Glomerular endothelial cell (primary cell): Measurements from ENCODE around the gene SYCP2L. TPM values are rescaled to one million over a fixed set of nuclear protein-coding genes. Genes with fewer than 3 reads are reported as not detected.
"Not testable (repeated sequence)": the region's sequence is repeated elsewhere in the genome, so short reads cannot be mapped to it uniquely, and the experiment has no call there.

Experiments
- DNase-seq: peaks from one replicate; pipeline ENCODE4 v3.0.0-alpha.2; 2011; ENCODE audit warnings: low read depth, low spot score; ENCODE audit errors: extremely low read depth
- total RNA-seq: library from RNA; depleted of rRNA; stranded (reverse); fragments of >200 nt; gene quantifications from 2 replicates; pipeline ENCODE4 v1.2.3, GENCODE V29; 2015

Gene SYCP2L
- total RNA-seq, 1 donor from 2014 or later: 0.88 TPM

DNA sequence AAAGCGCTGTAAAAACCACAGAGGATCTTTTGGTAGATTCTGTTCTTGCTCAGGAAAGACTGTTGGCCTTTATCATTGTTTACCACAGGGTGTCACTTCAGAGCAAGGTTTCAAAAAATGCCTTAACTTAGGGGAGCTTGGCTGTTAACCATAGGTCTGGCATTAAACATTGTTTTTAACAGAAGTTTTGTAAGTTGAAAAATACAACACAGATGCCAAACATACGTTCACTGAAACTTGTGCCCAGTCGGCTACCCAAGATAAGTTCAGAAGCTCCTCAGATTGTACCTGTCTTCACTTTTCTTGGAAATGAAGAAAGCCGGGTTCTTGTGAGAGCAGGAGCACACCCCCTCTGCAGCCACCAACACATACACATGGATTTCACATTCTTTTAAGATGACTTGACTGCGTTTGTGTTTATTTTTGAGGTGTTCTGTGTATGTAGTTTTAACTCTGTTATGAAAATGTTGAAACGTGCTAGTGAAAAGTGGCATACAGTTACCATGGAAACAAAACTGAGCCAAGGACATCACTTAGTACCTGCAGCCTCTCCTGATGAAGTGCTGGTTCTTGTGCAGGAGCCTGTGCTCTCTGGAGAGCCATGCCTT, 64.9 kb downstream of the SYCP2L start:
- DNase-seq: peak; percentile 34

DNA sequence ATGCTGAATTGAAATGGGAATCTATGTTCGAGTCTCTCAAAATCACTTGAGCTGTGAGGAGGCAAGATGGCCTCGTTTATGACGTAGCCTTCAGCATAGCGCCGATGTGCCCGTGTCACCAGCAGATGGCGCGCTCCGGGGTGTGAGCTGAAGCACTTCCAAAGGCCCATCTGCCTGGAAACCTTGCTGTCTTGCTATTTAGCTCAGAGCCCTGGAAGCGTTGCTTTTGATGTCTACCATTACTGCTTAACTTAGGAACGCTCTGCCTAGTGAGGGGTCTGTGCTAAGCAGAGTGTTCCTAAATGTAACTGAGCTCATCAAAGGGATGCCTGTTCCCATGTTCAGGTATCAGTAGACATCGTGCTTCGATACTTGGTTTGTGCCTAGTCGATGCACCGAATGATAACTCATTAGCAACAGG, 67.7 kb downstream of the SYCP2L start:
- DNase-seq: peak; percentile 27

DNA sequence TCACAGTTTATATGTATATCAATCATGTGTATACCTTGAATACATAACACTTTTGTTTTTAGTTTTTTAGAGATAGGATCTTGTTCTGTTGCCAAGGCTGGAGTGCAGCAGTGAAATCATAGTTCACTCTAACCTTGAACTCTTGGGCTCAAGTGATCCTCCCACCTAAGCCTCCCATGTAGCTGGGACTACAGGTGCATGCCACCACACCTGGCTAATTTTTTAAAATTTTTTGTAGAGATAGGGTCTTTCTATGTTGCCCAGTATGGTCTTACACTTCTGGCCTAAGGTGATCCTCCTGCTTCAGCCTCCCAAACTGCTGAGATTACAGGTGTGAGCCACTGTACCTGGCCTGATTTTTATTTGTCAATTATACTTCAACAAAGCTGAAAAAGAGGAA, 69.9 kb downstream of the SYCP2L start:
- no peak for DNase-seq

DNA sequence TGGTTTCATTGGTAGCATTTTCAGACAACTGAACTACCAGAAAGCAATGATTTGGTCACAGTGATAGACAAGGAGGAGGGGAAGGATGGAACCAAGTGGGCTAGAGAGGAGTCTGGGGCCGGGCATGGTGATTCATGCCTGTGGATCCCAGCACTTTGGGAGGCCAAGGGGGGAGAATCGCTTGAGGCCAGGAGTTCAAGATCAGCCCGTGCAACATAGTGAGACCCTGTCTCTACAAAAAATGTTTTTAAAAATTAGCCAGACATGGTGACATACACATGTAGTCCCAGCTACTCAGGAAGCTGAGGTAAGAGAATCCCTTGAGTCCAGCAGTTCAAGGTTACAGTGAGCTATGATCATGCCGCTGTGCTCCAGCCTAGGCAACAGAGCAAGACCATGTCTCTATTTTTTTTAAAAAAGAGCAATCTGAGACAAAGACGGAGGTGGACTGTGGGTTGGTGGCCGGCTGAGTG, 70.6 kb downstream of the SYCP2L start:
- no peak for DNase-seq

DNA sequence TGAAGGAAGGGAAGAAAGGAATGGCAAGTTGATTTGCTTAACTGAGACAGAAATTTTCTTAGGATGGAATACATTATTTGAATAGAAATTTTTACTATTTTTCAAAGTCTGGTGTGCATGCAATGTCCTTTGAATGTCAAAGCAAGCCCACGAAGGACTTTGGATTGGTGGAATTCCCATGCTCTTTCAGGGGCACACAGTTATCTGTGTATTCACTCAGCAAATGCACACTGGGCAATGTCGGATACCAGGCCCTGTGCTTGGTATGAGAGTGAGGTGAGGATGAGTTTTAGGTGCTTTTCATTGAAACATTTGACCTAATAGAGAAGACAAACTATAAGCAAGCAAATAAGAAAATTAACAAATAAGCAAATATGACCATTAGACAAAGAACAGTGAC, 73.3 kb downstream of the SYCP2L start:
- no peak for DNase-seq

DNA sequence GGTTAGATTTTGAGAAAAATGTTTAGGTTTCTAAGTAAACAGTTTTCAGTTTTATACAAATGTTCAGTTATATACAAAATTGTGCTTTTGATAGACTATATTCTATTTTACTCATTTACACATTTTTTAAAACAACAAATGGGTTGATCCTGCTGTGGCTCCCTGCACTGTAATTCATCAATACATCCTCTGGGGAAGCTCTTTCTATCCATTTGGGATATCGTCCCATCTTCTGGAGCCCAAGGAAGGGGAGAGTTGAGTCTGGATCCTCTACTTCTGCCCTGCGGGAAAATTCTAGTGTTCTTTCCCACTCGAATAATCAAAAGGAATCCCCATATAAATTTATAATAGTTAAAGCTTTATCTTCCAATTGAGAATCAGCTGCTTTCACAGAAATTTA, 75.0 kb downstream of the SYCP2L start:
- DNase-seq: no peak

DNA sequence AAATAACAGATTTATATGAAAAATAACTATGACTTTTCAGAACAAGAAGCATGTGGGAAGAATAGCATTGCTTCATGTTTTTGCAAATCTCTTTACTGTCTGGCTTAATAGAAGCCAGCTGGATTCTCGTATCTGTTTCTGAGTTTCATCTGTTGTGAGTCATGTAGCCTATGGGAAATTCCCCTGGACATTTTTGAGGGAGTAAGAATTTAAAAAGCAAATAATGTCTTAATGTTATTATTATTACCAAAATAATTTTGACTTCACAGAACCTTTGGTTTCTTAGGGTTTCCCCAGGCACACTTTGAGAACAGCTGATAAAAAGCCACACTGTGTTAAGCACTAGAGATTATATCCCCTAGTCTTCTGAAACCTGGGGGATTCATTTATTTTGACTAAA, 75.8 kb downstream of the SYCP2L start:
- no peak for DNase-seq

DNA sequence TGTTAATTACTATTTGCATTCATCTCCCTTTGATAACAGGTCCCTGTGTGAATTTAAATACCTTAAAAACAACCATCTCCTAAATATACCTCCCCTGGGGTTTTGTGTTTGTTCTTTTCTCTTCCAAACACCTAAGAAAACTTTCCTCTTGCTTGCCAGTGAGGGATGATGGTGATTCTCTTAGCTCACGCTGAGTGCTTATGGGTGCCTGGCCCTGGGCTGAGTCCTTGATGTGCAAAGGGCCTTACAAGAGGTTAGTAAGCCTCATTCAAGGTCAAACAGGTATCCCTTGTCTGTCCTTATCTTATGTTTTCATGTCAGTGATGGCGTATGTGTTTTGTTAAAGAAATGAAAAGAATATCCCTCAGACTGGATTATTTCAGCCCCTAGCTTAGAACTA, 76.3 kb downstream of the SYCP2L start:
- DNase-seq: no peak

DNA sequence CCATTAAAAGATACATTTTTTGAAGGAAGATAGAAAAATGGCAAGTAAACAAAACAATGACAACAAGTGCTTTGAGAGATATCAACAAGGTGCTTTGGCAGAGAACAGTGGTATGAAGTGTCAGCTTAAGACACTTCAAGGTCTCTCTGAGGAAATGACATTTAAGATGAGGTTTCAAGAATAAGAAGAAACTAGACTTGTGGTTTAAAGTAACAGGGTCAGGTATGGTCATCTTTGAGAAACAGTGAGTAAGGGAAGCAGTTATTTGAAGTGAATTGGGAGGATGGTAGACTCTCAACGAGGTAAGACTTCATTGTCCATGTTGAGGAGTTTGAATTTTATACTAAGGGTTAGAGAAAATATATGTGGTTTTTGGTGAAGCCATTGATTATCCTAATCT, 77.8 kb downstream of the SYCP2L start:
- DNase-seq: no peak

DNA sequence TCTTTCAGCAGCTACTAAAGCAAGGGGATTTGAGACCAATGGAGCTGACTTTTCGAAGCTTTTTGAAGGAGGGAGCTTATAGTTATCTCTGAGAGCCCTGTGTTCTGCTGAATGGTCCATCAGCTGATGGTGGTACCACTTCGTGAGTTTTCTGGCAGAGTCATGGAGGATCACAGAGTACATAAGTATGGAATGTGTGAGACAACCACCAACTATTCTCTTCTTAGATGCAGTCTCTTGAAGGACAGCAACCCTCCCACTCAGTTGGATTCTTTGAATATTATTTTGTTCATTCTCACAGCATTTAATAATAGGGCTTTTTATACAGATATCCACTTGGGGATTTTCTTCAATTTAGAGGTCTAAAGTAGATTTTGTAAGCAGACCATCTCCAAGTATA, 81.9 kb downstream of the SYCP2L start:
- DNase-seq: no peak

DNA sequence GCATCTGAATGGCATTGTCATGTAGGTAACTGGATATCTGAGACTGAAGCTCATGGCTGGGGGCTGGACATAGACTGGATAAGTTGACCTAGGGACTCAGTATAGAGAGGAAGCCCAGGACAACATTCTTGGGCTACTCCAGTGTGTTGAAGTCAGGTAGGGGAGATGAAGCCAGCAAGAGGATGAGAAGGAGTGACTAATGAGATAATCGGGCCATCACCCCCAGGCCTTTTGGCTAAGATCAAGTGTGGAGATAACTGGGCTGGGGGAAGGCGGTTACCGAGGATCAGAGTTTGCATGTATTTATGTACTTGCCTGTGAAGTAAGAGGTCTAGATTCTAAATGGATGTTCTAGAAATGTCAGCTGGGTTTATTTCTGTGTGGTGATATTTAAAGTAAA, 83.9 kb downstream of the SYCP2L start:
- no peak for DNase-seq

DNA sequence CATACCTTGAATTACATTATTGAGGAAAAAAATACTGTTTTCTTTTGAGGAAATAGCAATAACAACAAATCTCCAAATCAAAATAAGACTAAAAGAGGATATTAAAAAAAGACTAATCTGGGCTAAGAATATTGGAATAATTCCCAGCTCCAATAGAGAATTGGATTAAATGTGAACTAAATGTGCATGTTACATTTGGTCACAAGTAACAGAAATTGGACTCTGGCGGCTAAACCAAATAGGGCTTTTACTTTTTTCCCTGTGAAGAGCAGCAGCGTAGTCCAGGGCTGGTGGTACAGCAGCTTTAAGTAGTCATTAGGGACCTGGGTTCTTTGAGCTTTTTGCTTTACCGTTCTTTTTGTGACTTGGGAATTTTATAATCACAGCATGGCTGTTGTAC, 85.3 kb downstream of the SYCP2L start:
- no peak for DNase-seq

DNA sequence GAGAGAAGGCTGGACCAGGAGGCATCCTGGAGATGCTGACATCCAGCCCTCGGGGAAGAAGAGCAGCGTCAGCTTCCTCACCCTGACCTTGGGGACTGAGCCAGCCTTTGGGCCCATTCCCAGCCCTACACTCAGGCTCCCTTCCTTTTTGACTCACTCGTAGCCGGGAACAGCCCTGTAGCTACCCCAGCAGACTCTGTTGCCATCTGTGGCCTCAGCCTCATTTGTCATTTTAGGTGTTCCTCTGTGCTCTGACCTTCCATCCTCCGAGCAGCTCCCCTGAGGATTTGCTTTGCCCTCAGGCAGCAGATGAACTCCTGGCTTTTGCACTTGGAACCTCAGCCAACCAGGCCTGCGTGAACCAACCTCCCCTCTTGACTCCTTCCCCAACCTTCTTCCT, 89.7 kb downstream of the SYCP2L start:
- DNase-seq: no peak

DNA sequence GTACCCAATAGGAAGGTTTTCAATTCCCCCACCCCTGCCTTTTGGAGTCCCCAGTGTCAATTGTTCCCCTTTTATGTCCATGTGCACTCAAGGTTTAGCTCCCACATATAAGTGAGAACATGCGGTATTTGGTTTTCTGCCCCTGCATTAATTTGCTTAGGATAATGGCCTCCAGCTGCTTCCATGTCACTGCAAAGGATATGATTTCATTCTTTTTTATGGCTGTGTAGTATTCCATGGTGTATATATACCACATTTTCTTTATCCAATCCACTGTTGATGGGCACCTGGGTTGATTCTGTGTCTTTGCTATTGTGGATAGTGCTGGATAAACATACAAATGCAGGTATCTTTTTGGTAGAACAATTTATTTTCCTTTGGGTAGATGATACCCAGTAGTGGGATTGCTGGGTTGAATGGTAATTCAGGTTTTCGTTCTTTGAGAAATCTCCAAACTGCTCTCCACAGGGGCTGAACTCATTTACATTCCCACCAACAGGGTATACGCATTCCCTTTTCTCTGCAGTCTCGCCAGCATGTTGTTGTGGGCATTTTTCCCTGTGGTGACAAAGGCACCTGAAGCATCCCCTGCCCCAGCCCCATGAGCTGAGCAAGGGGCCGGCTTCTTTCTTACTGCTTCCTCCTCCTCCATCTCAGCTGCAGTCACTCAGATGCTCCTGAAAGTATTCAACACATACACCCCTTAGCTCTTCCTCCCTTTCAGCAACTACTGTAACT, 90.5 kb downstream of the SYCP2L start:
- no peak for DNase-seq

DNA sequence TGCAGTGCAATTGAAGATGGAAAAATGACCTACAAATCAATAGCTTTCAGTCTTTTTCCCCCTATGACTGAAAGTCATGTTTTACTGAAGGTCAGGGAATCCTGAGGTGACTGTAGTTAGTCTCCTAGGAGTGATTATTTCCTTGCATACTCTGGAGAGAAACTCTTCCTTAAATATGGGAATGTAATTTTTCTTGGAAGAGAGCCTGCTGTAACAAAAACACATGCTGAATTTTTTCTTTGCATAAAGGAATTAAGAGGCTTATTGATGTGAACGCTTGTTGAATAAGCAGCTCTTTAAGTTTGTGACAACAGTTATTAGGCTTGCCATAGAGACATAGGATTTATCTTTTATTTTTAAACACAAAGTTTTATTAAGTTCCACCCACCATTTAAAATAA, 92.8 kb downstream of the SYCP2L start:
- no peak for DNase-seq

DNA sequence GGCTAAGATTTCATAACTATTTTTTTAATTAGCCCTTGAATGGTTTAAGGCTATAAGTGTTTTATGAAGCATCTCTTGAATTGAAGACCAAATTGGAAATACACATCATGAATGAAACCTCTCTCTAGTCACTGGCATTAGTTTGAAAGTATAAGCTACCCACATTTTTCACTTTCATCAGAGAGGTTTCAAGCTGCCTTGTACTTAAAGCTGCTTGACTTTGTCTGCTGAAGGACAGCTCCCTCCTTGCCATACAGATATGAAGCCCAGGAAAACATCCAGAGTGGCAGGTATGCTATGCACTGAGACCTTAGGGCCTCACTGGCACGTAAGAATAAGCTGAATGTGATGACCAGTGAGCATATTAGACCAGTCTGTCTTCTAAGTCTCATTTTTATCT, 94.6 kb downstream of the SYCP2L start:
- DNase-seq: no peak

DNA sequence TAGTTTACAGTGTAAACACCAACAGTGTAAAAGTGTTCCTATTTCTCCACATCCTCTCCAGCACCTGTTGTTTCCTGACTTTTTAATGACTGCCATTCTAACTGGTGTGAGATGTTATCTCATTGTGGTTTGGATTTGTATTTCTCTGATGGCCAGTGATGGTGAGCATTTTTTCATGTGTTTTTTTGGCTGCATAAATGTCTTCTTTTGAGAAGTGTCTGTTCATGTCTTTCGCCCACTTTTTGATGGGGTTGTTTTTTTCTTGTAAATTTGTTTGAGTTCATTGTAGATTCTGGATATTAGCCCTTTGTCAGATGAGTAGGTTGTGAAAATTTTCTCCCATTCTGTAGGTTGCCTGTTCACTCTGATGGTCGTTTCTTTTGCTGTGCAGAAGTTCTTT, 98.1 kb downstream of the SYCP2L start:
- not testable (repeated sequence) for DNase-seq

DNA sequence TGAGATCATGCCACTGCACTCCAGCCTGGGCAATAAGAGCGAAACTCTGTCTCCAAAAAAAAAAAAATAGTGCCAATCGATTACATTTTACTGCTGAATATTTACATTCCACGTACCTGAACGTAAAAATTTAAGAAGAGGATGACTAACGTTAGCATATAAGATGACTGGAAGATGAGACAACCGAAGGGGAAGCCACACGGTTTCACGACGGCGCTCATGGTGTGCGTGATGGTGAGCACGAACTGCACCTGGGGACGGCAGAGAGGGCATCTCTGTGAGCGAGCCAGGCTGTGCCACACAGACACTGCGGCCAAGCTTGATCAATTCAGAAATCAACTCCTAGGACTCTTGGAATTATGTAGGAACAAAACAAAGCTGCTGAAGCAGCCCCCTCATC, 102.7 kb downstream of the SYCP2L start:
- DNase-seq: no peak

DNA sequence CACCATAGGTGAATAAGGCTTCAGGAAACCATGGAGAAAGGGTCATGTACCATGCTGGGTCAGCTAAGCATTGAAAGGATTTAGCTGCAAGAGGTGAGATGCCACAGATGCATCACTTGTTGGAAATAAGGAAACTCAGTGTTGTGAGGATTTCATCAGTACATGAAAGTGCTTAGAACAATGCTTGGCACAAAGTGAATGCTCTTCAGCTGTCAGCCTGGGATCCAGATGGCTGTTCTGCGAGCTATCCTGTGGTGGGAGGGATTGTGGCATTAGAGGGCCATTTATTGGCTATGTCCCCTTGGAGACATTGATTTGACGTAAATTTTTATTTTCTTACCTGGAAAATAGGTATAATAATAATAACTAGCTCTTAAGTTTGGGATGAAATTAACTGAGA, 104.3 kb downstream of the SYCP2L start:
- DNase-seq: no peak

DNA sequence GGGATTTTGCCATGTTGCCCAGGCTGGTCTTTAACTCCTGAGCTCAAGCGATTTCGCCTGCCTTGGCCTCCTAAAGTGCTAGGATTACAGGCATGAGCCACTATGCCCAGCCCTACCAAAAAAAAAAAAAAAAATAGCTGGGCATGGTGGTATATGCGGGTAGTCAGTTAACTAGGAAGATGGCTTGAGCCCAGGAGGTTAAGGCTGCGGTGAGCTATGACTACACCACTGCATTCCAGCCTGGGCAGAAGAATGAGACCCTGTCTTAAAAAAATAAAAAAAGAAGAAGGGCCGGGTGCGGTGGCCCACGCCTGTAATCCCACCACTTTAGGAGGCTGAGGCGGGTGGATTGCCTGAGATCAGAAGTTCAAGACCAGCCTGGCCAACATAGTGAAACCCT, 107.0 kb downstream of the SYCP2L start:
- DNase-seq: no peak

DNA sequence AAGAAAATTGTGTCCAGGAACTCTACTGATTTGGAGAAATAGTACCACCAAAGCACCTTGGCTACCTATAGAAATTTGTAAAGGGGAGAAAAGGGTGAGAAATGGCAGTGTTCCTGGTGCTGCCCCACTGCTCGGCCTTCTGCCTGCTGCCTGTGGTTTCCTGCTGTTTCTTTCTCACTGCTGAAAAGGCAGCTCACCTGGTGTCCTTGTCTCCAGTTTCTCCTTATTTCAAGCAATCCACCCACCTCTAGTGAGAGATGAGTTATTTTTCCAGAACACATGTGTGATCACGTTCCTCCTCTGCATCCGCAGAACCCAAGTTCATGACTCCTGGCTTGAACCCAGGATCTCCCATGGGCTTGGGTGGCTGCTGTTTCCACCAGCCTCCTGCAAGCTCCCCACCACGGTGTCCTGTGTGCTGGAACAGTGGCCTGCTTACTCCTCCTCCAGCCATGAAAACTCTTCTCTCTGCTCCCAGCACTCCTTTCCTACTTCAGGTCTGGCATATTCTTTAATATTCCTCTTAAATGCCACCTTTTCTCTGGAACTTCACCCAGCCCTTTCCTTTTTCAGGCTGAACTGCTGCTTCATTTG, 108.4 kb downstream of the SYCP2L start:
- no peak for DNase-seq

DNA sequence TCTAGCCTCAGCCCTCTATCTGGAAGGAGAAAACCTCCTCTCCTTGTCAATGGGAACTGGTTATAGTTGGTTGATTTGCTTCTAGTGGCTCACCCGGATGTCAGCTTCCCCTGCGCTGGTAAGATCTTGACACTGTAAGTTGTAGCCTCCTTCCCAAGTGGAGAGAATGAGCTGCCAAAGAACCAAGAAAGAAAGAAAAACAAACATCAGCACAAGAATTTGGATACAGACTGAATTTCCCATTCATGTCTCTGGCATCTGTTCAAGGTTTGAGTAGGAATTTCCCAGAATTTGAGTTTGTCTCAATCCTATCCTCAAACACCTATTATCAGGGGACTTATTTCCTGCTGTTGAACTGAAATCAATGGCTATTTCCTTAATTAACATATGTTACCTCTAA, 113.1 kb downstream of the SYCP2L start:
- no peak for DNase-seq
